Right ventricle myocardium inferior (tissue), 1 donor: ENCODE results near the gene PHLDB1. TPM values are rescaled to one million over a fixed set of nuclear protein-coding genes. Genes with fewer than 3 reads are reported as not detected.
"Not testable (repeated sequence)": the region's sequence is repeated elsewhere in the genome, so short reads cannot be mapped to it uniquely, and the experiment has no call there.

Experiments used
- ATAC-seq: fragments of 200-7000 bp; cut with Tn5 transposase; one replicate; pipeline ENCODE4 v1.9.1; 2020; ENCODE audit warnings: mild to moderate bottlenecking, moderate library complexity
- DNase-seq: peaks from one replicate; pipeline ENCODE4 v3.0.0; 2021; ENCODE audit errors: missing footprints
- intact Hi-C: fragments of 100-400 bp; cut with DNase I; formaldehyde crosslinking; loops from one replicate; pipeline ENCODE4 v1.11.0; 2022
- total RNA-seq: library from RNA; stranded (reverse); fragmentation: NEBNext Ultra II Directional; extraction: Animal tissue kit (Norgen Biotek cat#: 25700); gene quantifications from one replicate; pipeline ENCODE4 v1.2.1, GENCODE V29; 2021
- donor health status: DM: no; HTN: yes; CAD: no; lungs with severe emphysema.

The PHLDB1 gene
- total RNA-seq, 1 donor from 2014 or later = 115 TPM

DNA sequence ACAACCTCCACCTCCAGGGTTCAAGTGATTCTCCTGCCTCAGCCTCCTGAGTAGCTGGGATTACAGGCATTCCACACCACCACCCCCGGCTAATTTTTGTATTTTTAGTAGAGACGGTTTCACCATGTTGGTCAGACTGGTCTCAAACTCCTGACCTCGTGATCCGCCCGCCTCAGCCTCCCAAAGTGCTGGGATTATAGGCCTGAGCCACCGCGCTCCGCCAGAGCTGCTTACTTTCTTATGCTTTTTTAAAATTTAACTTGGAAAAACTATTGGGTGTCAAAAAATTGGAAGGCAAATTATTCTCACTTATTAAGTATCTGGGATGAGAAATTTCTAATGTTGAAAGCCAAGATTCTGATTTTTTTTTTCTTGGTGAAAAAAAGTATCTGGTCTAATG, 3.7 kb upstream of the PHLDB1 start:
- intact Hi-C loops, DNase-seq, ATAC-seq: not testable (repeated sequence)

- ATAC-seq = no peak
- intact Hi-C loops = no loop called here
- DNase-seq = no peak
These were observed 2.8 kb upstream of the PHLDB1 start for GRCh38 chr11:118604566-118604965.

DNA sequence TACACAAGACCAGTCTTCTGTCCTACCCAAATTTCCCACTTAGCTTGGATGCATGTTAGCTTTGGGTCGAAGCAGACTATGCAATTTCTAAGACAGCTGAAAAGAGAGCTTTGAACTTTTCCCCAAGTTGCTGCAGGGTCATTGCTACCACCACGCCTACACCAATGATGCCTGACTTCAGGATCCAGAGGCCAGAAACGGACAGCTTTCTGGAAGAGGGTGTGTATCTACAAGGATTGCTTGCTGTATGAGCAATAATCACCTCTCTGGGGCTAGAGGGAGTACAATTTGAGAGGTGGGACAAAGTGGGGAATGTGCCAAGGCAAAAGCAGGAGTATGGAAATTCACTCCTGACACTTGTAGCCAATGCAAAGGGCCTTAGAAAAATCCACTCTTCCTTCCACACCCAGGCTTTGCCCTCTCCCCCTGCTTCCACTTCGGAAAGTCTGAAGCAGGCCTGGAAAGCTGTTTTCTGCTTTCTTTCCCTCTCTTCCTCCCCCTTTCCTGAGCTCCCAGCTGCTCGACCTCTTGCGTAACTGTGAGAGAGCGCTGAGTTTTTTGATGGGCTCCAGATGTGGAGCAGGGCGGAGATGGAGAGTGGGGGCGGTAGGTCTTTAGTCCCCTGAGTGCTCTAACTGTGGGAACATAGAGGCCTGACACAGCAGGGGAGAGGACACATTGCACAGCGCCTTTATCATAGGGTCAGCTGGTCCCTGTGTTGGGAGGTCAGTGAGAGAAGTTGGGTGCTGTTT, 2.1 kb upstream of the PHLDB1 start:
- ATAC-seq = peak; percentile 79
- intact Hi-C loops = no loop called here
- DNase-seq = peak; percentile 88

- ATAC-seq (no peak), DNase-seq (peak; percentile 83)
- intact Hi-C loops = no loop called here
These were observed 1.1 kb upstream of the PHLDB1 start for GRCh38 chr11:118606157-118606843.

- ATAC-seq (no peak), DNase-seq (no peak)
- intact Hi-C loops = no loop called here
These were observed 579 bp upstream of the PHLDB1 start for GRCh38 chr11:118606844-118607228.

DNA sequence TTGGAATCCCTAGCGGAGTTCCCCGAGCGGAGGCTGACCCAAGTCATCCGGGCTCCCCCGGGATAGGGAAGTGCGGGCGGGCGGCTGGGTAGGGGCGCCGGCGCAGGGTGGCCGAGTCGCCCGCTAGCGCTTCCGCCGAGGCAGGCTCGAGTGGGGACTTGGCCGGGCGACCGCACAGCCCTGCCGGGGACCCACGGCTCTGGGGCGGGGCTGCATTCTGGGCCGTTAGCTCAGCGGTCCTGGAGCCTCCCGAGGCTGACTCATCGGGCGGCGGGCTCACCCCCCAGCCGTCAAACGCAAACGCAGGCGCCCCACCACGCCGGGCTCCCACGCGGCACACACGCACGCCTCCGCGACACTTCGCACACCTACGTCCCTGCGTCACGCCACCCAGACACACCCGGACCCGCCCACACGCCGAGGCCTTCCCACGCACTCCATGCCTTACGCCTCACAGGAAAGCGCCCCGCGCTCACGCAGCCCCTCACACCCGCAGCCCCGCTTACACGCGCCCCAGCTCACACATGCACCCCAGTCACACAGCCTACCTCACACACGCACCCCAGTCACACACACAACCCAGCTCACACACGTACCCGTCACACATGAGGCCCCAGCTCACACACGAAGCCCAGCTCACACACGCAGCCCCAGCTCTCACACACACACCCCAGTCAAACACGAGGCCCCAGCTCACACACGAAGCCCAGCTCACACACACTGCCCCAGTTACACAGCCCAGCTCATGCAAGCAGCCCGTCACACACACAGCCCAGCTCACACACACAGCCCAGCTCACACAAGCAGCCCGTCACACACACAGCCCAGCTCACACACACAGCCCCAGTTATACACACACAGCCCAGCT, 1.2 kb downstream of the PHLDB1 start:
- intact Hi-C loops = no loop called here
- peak; percentile 48 for ATAC-seq
- DNase-seq = peak; percentile 90

DNA sequence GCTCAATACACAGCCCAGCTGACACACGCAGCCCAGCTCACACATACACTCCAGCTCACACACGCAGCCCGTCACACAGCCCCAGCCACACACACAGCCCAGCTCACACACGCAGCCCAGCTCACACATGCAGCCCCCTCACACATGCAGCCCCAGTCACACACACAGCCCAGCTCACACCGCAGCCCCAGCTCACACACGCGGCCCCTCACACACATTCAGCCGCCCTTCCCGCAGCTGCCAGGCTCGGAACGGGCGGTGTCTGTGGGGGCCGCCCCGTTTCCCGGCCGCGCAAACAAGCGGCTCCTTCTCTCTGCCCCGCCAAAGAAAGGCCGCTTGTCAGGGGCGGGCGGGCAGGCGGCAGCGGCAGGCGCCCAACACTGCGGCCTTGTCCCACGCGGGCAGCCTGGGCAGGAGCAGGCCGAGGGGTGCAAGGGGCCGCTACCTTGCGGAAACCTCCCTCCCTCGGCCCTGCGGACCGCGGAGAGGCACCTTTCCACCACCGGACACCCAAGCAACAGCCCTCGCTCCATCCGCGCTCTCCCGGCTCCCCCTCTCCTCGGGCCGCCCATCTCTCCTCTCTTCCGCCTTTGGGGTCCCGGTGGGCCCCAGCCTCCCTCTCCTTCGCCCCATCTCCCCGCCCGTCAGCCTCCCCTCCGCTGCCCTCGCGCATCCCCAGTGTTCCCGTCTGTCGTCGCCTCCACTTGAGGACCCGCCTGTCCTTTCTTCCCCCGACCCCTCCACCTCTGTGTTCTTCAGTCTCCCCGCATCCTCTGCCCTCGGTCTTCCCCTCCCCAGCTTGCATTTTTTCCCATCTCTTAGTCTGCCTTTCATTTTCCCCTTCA, 2.2 kb downstream of the PHLDB1 start:
- DNase-seq (peak; percentile 69), ATAC-seq (no peak)
- intact Hi-C loops = loop anchor here (2.0 kb wide), 2 partner anchors 15 to 49 kb away; no protein-coding TSS in a partner anchor

DNA sequence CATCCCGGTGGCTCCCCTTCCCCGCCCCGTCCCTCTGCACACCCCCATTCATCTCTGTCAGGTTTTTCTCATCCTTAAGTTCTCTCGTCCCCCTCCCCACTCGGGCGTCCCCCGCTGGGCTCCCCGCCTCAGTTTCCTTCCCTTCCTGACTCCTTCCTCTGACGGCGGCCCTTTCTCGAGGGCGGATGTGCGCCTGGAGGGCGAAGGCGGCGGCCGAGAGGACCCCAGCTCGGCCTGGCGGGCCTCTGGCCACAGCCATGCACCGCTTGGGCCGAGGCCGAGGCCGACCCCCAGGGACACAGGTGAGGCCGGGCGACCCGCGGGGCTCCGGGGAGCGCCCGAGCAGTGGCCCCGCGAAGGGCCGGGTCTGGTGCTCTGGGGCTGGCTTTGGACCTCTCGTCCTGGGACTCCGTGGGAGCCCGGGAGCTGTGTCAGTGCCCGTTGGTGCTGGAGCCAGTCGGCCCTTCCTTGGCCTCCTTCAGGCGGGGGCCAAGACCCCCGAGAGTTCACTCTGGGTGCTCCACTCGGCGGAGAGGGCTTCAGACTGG, 2.9 kb downstream of the PHLDB1 start:
- no peak for ATAC-seq
- intact Hi-C loops = loop anchor here (2.0 kb wide), 2 partner anchors 15 to 49 kb away; no protein-coding TSS in a partner anchor
- peak; percentile 70 for DNase-seq

- peak; percentile 89 for DNase-seq
- intact Hi-C loops = loop anchor here (2.0 kb wide), 2 partner anchors 16 to 48 kb away; no protein-coding TSS in a partner anchor
- ATAC-seq = peak; percentile 42
These were observed 3.5 kb downstream of the PHLDB1 start for GRCh38 chr11:118610773-118611432.

GRCh38 chr11:118611433-118611795, 4.0 kb downstream of the PHLDB1 start:
- not testable (repeated sequence) for ATAC-seq, DNase-seq
- intact Hi-C loops = loop anchor here (2.0 kb wide), 2 partner anchors 17 to 47 kb away; no protein-coding TSS in a partner anchor

GRCh38 chr11:118612378-118612777, 5.0 kb downstream of the PHLDB1 start:
- intact Hi-C loops = no loop called here
- ATAC-seq = no peak

DNA sequence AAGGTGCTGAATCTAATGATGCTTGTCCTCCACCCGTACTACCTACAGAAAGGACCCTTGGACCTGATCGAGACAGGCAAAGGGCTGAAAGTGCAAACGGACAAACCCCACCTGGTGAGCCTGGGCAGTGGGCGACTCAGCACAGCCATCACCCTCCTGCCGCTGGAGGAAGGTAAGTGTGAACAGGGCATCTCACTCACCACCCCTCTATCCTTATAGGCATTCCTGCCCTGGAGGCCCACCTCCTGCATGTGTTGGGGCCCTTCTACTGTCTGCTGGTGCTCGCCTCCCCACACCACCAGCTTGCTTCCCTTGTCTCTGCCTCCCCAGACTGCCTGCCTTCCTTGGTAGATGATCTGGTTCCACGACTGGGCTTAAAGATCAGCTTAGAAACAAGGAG, 7.1 kb downstream of the PHLDB1 start:
- ATAC-seq (no peak), DNase-seq (no peak)
- intact Hi-C loops = no loop called here

More at GRCh38 chr11:118612378-118612777, 5.0 kb downstream of the PHLDB1 start:
- DNase-seq = peak; percentile 73

GRCh38 chr11:118615282-118615975, 8.0 kb downstream of the PHLDB1 start:
- intact Hi-C loops = no loop called here
- ATAC-seq (no peak), DNase-seq (no peak)

- intact Hi-C loops = no loop called here
- ATAC-seq = no peak
These were observed 8.6 kb downstream of the PHLDB1 start for GRCh38 chr11:118615976-118616371.

DNA sequence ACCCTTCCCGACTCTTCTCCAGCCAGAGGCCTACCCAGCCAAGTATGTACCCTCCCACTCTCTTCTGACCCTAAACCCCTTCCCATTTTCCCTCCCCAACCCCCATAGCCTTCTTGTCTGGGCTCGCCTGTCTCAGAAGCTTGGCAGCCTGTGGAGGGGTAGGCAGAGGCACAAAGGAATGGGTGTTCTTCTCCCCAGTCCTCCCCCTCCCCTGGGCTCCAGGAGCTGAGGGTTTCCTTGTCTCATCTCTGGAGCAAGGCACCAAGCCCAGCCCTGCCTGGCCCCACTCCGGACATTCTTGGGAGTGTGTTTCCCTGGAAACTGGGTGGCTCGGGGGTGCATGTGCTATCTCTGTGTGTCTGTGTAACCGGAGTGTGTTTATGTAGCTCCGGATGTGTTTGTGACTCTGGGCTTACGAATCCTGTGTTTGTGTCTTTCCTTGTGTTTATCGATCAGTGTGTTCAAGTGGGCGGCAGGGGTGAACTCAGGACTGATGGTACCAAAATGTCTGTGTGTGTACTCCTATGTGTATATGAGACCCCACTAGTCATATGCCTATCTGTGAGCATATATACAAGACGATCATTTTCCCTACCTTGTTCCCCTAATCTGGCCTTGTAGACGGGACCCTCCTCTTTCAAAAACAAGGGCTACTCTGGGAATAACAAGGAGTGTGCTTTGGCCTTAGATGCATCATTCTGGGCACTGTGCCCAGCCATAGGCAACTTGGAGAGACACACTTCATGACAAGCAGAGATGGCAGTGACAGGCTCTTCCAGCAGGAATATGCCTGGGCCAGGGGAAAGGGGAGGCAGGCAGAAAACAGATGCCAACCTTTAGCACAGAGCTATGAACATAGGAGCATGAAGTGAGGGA, 10.9 kb downstream of the PHLDB1 start:
- ATAC-seq = peak; percentile 20
- intact Hi-C loops = no loop called here

More at GRCh38 chr11:118615976-118616371, 8.6 kb downstream of the PHLDB1 start:
- peak; percentile 66 for DNase-seq

DNA sequence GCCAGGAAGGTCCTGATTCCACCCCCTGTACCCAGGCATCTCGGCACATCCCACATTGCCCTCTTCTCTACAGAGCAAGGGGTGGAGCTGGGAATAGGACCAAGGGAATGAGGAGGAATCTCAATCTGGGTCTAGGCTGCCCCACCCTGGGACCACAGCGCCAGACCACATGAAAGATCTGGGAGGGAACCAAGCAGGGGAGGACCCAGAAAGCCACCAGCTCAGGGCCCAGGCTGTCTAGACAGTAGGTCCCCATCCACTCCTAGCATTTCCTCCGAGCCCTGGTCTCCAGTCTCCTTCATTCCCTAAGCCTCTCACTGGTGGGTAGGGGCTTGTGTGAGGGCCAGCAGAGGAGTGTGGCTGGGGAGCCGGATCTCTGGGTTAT, 11.6 kb downstream of the PHLDB1 start:
- DNase-seq = peak; percentile 73
- intact Hi-C loops = no loop called here
- ATAC-seq = peak; percentile 32

More for the DNA sequence above, 10.9 kb downstream of the PHLDB1 start:
- peak; percentile 87 for DNase-seq
